Stomach smooth muscle (tissue), 2 donors: ENCODE data around the gene NIT1.

Experiments used
- H3K27ac ChIP-seq: one replicate; pipeline ENCODE4 v1.7.0; 2013; ENCODE audit warnings: mild to moderate bottlenecking, low read length, inconsistent platforms
- H3K27me3 ChIP-seq, 2 donors: one replicate each; pipeline ENCODE4 v1.7.0; 2013; ENCODE audit warnings: low read length in 2 of 2; ENCODE audit not compliant: insufficient read depth in 2 of 2, control insufficient read depth in 1 of 2
- H3K36me3 ChIP-seq, 2 donors: one replicate each; pipeline ENCODE4 v1.7.0; 2013; ENCODE audit warnings: low read length in 2 of 2; ENCODE audit not compliant: control insufficient read depth in 2 of 2, insufficient read depth in 2 of 2
- H3K4me1 ChIP-seq: one replicate; pipeline ENCODE4 v1.7.0; 2013; ENCODE audit warnings: low read length; ENCODE audit not compliant: control insufficient read depth, insufficient read depth
- H3K4me3 ChIP-seq, 2 donors: one replicate each; pipeline ENCODE4 v1.7.0; 2013; ENCODE audit warnings: low read length in 2 of 2
- H3K9ac ChIP-seq, 2 donors: one replicate each; pipeline ENCODE4 v1.7.0; 2013; ENCODE audit warnings: low read length in 2 of 2, mild to moderate bottlenecking in 1 of 2
- H3K9me3 ChIP-seq, 2 donors: one replicate each; pipeline ENCODE4 v1.7.0; 2013; ENCODE audit warnings: low read length in 2 of 2; ENCODE audit not compliant: control insufficient read depth in 2 of 2
- donor health status: healthy.
- donor health status: Pancreatic carcinoma.

NIT1 gene

GRCh38 chr1:161086457-161086856, 31.4 kb upstream of the NIT1 start:
- Histone ChIP-seq H3K4me3 (no peak overlapping the region), H3K27ac (no peak overlapping the region), H3K4me1 (no peaks in the 10 kb centered on the region), H3K9ac (no peak overlapping the region), H3K36me3 (no peaks in the 10 kb centered on the region), H3K9me3 (no peaks in the 10 kb centered on the region), H3K27me3 (no peaks in the 10 kb centered on the region)

GRCh38 chr1:161088587-161089110, 29.3 kb upstream of the NIT1 start:
- Histone ChIP-seq H3K9ac (no peak overlapping the region), H3K36me3 (no peaks in the 10 kb centered on the region), H3K27ac (no peak overlapping the region), H3K4me1 (no peaks in the 10 kb centered on the region), H3K27me3 (no peaks in the 10 kb centered on the region), H3K4me3 (no peak overlapping the region), H3K9me3 (no peaks in the 10 kb centered on the region)

GRCh38 chr1:161089251-161089924, 28.5 kb upstream of the NIT1 start, which contains the start of gene NECTIN4:
TSS of gene NECTIN4 (minus strand) at chr1:161089558. CDS start at chr1:161089296, 262 bp downstream.
- Histone ChIP-seq H3K4me1 (no peaks in the 10 kb centered on the region), H3K27ac (no peak within 1 kb of the TSS), H3K27me3 (no peaks in the 10 kb centered on the region), H3K4me3 (no peak within 1 kb of the TSS), H3K36me3 (no peaks in the 10 kb centered on the region), H3K9me3 (no peaks in the 10 kb centered on the region), H3K9ac (no peak within 1 kb of the TSS)

GRCh38 chr1:161089938-161090337, 28.0 kb upstream of the NIT1 start:
- Histone ChIP-seq H3K27ac (no peak overlapping the region), H3K9me3 (no peaks in the 10 kb centered on the region), H3K4me1 (no peaks in the 10 kb centered on the region), H3K27me3 (no peaks in the 10 kb centered on the region), H3K9ac (no peak overlapping the region), H3K4me3 (no peak overlapping the region), H3K36me3 (no peaks in the 10 kb centered on the region)

GRCh38 chr1:161090617-161091016, 27.3 kb upstream of the NIT1 start:
- H3K4me1 ChIP-seq: no peaks in the 10 kb centered on the region
- no peaks in the 10 kb centered on the region for H3K27me3 ChIP-seq
- H3K36me3 ChIP-seq: no peaks in the 10 kb centered on the region
- no peak overlapping the region for H3K27ac ChIP-seq
- H3K9me3 ChIP-seq: no peaks in the 10 kb centered on the region
- H3K4me3 ChIP-seq: no peak overlapping the region
- no peak overlapping the region for H3K9ac ChIP-seq

GRCh38 chr1:161091093-161091492, 26.8 kb upstream of the NIT1 start:
- Histone ChIP-seq H3K27me3 (no peaks in the 10 kb centered on the region), H3K27ac (no peak overlapping the region), H3K9ac (no peak overlapping the region), H3K36me3 (no peaks in the 10 kb centered on the region), H3K9me3 (no peaks in the 10 kb centered on the region), H3K4me1 (no peaks in the 10 kb centered on the region), H3K4me3 (no peak overlapping the region)

GRCh38 chr1:161091796-161092507, 26.0 kb upstream of the NIT1 start:
- Histone ChIP-seq H3K4me3 (no peak overlapping the region), H3K4me1 (peaks cover 2% of the 10 kb centered on the region), H3K9ac (no peak overlapping the region), H3K9me3 (no peaks in the 10 kb centered on the region), H3K27ac (no peak overlapping the region), H3K27me3 (no peaks in the 10 kb centered on the region), H3K36me3 (no peaks in the 10 kb centered on the region)

GRCh38 chr1:161092621-161093028, 25.3 kb upstream of the NIT1 start:
- Histone ChIP-seq H3K9ac (no peak overlapping the region), H3K27me3 (no peaks in the 10 kb centered on the region), H3K36me3 (no peaks in the 10 kb centered on the region), H3K4me1 (peaks cover 9% of the 10 kb centered on the region), H3K9me3 (no peaks in the 10 kb centered on the region), H3K27ac (no peak overlapping the region), H3K4me3 (no peak overlapping the region)

- H3K4me3 ChIP-seq: no peak overlapping the region
These were observed 23.4 kb upstream of the NIT1 start for GRCh38 chr1:161094481-161094880.

GRCh38 chr1:161095230-161095629, 22.7 kb upstream of the NIT1 start:
- Histone ChIP-seq H3K4me3 (no peak overlapping the region), H3K9me3 (no peaks in the 10 kb centered on the region), H3K27ac (no peak overlapping the region), H3K9ac (no peak overlapping the region), H3K4me1 (peaks cover 18% of the 10 kb centered on the region), H3K36me3 (no peaks in the 10 kb centered on the region), H3K27me3 (no peaks in the 10 kb centered on the region)

More at GRCh38 chr1:161094481-161094880, 23.4 kb upstream of the NIT1 start:
- Histone ChIP-seq H3K27ac (no peak overlapping the region), H3K9me3 (no peaks in the 10 kb centered on the region), H3K4me1 (peaks cover 18% of the 10 kb centered on the region), H3K27me3 (no peaks in the 10 kb centered on the region), H3K36me3 (no peaks in the 10 kb centered on the region), H3K9ac (no peak overlapping the region)

DNA sequence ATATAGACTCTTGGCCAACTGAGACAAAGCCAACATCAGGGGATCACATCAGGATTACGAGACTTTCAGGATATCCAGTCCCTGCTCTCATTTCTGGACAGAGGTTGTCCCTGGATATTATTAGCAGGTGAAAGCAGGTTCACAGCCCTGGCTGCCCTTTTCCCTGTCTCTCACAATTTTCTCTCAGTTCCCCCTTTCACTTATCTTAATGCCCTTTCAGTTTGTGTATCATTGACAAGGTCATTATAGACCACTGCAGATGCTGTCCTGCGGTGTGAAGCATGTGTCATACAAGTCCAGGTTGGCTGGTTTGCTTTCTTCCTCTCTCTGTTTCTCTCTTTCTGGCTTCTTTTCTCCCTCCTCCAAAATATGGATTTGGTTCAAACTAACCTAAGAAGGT, 21.9 kb upstream of the NIT1 start:
- no peak overlapping the region for H3K4me3 ChIP-seq
- no peak overlapping the region for H3K9ac ChIP-seq
- H3K9me3 ChIP-seq: no peaks in the 10 kb centered on the region
- H3K27me3 ChIP-seq: no peaks in the 10 kb centered on the region
- H3K4me1 ChIP-seq: peaks cover 18% of the 10 kb centered on the region
- peaks cover 0 to 4% of the 10 kb centered on the region in 2 donors for H3K36me3 ChIP-seq
- H3K27ac ChIP-seq: peak overlapping the region; percentile 18
